Body of pancreas (tissue), 4 donors: ENCODE measurements around the gene CYP11A1.

Experiments used
- CTCF ChIP-seq, 7 experiments: fragments of 450-650 bp in 4 of 7; fragments of 200-600 bp in 3 of 7; sonication (generic) in 3 of 7; IDR thresholded peaks; one replicate each; pipeline ENCODE4 v1.5.1; 2016 to 2019; ENCODE audit warnings: antibody characterized with exemption in 7 of 7
- POLR2A ChIP-seq, 3 donors: fragments of 450-650 bp; IDR thresholded peaks; one replicate each; pipeline ENCODE4 v1.6.1; 2016; ENCODE audit warnings: antibody characterized with exemption in 3 of 3, mild to moderate bottlenecking in 2 of 3

GRCh38 chr15:74333093-74333492 lies 34.4 kb downstream of the CYP11A1 start:
- TF ChIP-seq CTCF (IDR thresholded peaks at IDR 0.05) (no peak), POLR2A (IDR thresholded peaks at IDR 0.05) (no peak)
